ENCODE results near the gene ZNF655.

ZNF655 gene

DNA sequence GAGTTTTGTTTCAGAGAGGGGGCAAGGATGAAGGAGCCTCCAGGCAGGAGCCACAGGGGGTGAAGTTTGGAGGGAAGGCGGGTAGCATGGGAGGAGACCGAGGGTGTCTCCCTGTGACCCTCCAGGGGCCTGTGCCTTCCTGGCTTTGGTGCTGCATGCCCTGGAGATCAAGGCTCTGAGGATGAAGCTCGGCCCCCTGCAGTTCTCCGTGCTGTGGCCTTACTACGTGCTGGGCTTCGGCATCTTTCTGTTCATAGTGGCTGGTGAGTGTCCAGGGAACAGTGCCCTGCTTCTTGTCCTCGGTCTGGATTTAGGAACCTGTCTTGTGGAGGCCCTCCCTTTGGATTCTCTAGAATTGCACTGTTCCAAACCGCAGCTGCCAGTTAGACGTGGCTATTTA lies 49.1 kb downstream of the ZNF655 start:
- H3K4me3 ChIP-seq (ENCODE audit: low read depth, low read length): no peak overlapping the region
- no peak for TF ChIP-seq CTCF (IDR thresholded peaks at IDR 0.05; ENCODE audit: control insufficient read depth, extremely low read depth, insufficient read depth)
- DNase-seq (ENCODE audit: low read depth): no peak

- no peak overlapping the region for H3K4me3 ChIP-seq (ENCODE audit: low read depth, low read length)
- no peak for DNase-seq (ENCODE audit: low read depth)
- no peak for TF ChIP-seq CTCF (IDR thresholded peaks at IDR 0.05; ENCODE audit: control insufficient read depth, extremely low read depth, insufficient read depth)
Measured at GRCh38 chr7:99614495-99614894, 56.1 kb downstream of the ZNF655 start.

DNA sequence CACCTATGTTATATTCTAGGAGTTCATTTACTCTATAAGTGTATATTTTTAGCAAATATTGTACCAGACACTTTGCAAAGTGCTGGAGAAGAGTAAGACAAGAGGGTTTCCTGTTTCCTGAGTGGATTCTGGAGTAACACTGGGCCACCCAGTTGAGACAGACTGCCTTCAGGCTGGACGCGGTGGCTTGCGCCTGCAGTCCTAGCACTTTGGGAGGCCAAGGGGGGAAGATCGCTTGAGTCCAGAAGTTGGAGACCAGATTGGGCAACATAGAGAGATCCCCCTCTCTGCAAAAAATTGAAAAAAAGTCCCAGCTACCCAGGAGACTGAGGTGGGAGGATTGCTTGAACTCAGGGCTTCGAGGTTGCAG lies 57.5 kb downstream of the ZNF655 start:
- H3K4me3 ChIP-seq (ENCODE audit: low read depth, low read length): peak overlapping the region; percentile 77
- TF ChIP-seq CTCF (IDR thresholded peaks at IDR 0.05; ENCODE audit: control insufficient read depth, extremely low read depth, insufficient read depth): no peak
- no peak for DNase-seq (ENCODE audit: low read depth)

DNA sequence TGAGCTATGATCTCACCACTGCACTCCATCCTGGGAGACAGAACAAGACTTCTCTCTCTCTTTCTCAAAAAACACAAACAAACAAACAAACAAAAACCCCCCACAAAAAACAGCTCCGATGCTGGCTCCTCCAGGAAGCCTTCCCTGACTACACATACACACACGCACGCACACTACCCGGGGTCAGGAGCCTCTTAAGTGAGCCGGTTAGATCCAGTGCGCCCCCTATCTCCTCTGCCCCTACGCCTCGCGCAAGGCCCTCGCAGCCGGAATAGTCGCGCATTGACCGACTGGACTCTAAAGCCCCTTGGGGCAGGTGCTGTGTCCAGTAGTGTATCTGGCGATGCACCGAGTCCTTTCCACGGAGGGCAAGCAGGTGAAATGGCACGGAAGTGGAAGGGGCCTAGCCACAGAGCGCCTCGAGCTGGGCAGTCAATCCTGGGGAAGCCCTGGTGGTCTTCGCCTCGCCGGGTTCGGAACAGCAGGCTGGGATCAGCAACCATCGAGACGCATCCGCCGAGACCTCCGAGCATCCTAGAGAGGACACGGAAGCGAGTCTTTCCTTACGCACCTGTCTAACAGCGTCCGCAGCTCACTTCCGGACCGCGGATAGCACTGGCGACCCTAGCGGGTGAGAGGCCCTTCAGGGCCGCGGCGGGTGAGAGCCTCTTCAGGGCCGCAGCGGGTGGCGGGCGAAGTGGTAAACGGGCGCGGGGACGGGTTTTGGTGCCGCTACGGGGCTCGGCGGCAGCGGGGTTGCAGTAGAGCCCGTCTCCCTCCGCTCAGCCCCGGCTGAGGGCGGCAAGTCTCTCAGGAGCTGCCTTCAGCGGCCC lies 58.1 kb downstream of the ZNF655 start, which contains the start of gene ZSCAN25:
TSS of gene ZSCAN25 (plus strand) at position 588 of the 833 bp plus-strand sequence. CDS start 2,661 bp downstream, outside the sequence.
- peak; percentile 81 for DNase-seq (ENCODE audit: low read depth)
- H3K4me3 ChIP-seq (ENCODE audit: low read depth, low read length): peak within 1 kb of the TSS; percentile 77
- TF ChIP-seq CTCF (IDR thresholded peaks at IDR 0.05; ENCODE audit: control insufficient read depth, extremely low read depth, insufficient read depth): peak; percentile 50

DNA sequence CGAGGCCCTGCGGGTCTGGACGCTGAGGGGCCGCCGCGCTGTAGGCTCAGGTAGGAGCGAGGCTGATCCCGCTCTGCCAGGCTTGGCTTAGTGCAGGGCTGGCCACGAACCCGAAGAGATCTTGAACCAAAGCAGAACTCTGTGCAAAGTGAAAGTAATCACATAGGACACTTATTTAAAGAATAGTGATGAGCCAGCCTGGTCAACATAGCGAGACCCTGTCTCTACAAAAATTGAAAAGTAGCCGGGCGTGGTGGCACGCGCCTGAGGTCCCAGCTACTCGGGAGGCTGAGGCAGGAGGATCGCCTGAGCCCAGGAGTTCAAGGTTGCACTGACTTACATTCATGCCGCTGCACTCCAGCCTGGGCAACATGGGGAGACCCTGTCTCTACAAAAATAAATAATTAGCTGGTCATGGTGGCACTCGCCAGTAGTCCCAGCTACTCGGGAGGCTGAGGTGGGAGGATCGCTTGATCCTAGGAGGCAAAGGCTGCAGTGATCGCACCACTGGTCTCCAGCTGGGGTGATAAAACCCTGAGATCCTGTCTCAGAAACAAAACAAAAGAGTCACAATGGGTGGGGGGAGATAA lies 58.8 kb downstream of the ZNF655 start:
- H3K4me3 ChIP-seq (ENCODE audit: low read depth, low read length): peak overlapping the region; percentile 77
- TF ChIP-seq CTCF (IDR thresholded peaks at IDR 0.05; ENCODE audit: control insufficient read depth, extremely low read depth, insufficient read depth): no peak
- no peak for DNase-seq (ENCODE audit: low read depth)

DNA sequence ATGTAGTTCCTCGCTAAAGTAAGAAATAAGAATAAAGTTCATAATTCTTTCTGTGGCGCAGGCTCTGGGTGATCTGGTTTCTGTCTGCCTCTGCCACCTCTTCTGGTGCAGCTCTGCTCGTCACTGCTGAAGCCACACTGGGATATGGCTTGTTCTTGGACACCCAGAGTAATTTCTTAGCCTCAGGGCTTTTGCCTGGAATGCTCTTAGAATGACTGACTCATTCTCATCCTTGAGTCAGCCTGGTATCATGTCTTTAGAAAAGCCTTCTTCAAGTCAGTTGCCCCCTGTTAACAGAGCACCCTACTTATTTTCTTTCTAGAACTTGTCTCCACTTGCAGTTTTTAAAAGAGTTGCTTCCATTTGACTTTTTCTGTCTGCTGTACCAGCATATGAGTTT lies 60.3 kb downstream of the ZNF655 start:
- DNase-seq (ENCODE audit: low read depth): no peak
- H3K4me3 ChIP-seq (ENCODE audit: low read depth, low read length): no peak overlapping the region
- no peak for TF ChIP-seq CTCF (IDR thresholded peaks at IDR 0.05; ENCODE audit: control insufficient read depth, extremely low read depth, insufficient read depth)

All from LNCaP clone FGC (cell line).